Measurements from ENCODE around the gene TSFM. TPM values are rescaled to one million over a fixed set of nuclear protein-coding genes. Genes with fewer than 3 reads are reported as not detected.
A peak's percentile ranks its signal among the peaks of the same experiment; 100 is the strongest.

The TSFM gene
- total RNA-seq, 2 donors from 2014 or later = 20.0 to 23.2 TPM

GRCh38 chr12:57767876-57768275 lies 14.7 kb upstream of the TSFM start:
- H3K4me1 ChIP-seq = peaks cover 0 to 46% of the 10 kb centered on the region in 2 donors
- H3K36me3 ChIP-seq = peaks cover 16% of the 10 kb centered on the region
- no peaks in the 10 kb centered on the region for H3K9me3 ChIP-seq
- H3K4me3 ChIP-seq = no peak overlapping the region
- H3K27ac ChIP-seq = no peak overlapping the region
- H3K27me3 ChIP-seq = peaks cover 0 to 16% of the 10 kb centered on the region in 2 donors
- TF ChIP-seq CTCF (IDR thresholded peaks at IDR 0.05) = no peak
- no peak for DNase-seq (ENCODE audit: low spot score)

- peaks cover 16% of the 10 kb centered on the region for H3K36me3 ChIP-seq
- peaks cover 0 to 51% of the 10 kb centered on the region in 2 donors for H3K4me1 ChIP-seq
- H3K27ac ChIP-seq = no peak overlapping the region
- no peak for DNase-seq (ENCODE audit: low spot score)
- H3K27me3 ChIP-seq = peaks cover 0 to 15% of the 10 kb centered on the region in 2 donors
- no peak overlapping the region for H3K4me3 ChIP-seq
- no peaks in the 10 kb centered on the region for H3K9me3 ChIP-seq
- TF ChIP-seq CTCF (IDR thresholded peaks at IDR 0.05) = no peak
Measured at GRCh38 chr12:57769594-57769993, 13.0 kb upstream of the TSFM start.

- H3K4me3 ChIP-seq = no peak overlapping the region
- peaks cover 16% of the 10 kb centered on the region for H3K36me3 ChIP-seq
- H3K4me1 ChIP-seq = peaks cover 0 to 40% of the 10 kb centered on the region in 2 donors
- peaks cover 0 to 4% of the 10 kb centered on the region in 2 donors for H3K27me3 ChIP-seq
- no peak for TF ChIP-seq CTCF (IDR thresholded peaks at IDR 0.05)
- H3K27ac ChIP-seq = no peak overlapping the region
- no peak for DNase-seq (ENCODE audit: low spot score)
- no peaks in the 10 kb centered on the region for H3K9me3 ChIP-seq
Measured at GRCh38 chr12:57770734-57771133, 11.9 kb upstream of the TSFM start.

- peak overlapping the region; percentile 93 to 94 for H3K27ac ChIP-seq
- no peaks in the 10 kb centered on the region for H3K9me3 ChIP-seq
- peaks cover 16% of the 10 kb centered on the region for H3K36me3 ChIP-seq
- DNase-seq (ENCODE audit: low spot score) = peak; percentile 90
- peak overlapping the region; percentile 61 to 89 for H3K4me3 ChIP-seq
- H3K4me1 ChIP-seq = peaks cover 0 to 34% of the 10 kb centered on the region in 2 donors
- H3K27me3 ChIP-seq = no peaks in the 10 kb centered on the region
- TF ChIP-seq CTCF (IDR thresholded peaks at IDR 0.05) = no peak
Measured at GRCh38 chr12:57771236-57771872, 11.2 kb upstream of the TSFM start.

- H3K4me3 ChIP-seq = peak within 1 kb of the TSS; percentile 61 to 89
- no peaks in the 10 kb centered on the region for H3K9me3 ChIP-seq
- peak; percentile 97 for DNase-seq (ENCODE audit: low spot score)
- TF ChIP-seq CTCF (IDR thresholded peaks at IDR 0.05) = no peak
- no peaks in the 10 kb centered on the region for H3K27me3 ChIP-seq
- H3K4me1 ChIP-seq = peaks cover 0 to 28% of the 10 kb centered on the region in 2 donors
- H3K36me3 ChIP-seq = peaks cover 16% of the 10 kb centered on the region
- H3K27ac ChIP-seq = peak within 1 kb of the TSS; percentile 93 to 94
Measured at GRCh38 chr12:57771873-57772428, 10.6 kb upstream of the TSFM start, which contains the start of gene METTL1. TSS of gene METTL1 (minus strand) at chr12:57772105. CDS start at chr12:57772083, 22 bp downstream.

Measured in right atrium auricular region (tissue), 2 donors.